Progenitor cell of endocrine pancreas (in vitro differentiated cells): ENCODE results near the gene JPH4. TPM values are rescaled to one million over a fixed set of nuclear protein-coding genes. Genes with fewer than 3 reads are reported as not detected.

Experiments
- DNase-seq: peaks from one replicate; pipeline ENCODE4 v3.0.0; 2021; ENCODE audit warnings: low spot score; ENCODE audit not compliant: unreplicated experiment
- H3K27ac Mint-ChIP-seq: 2 replicates; pipeline ENCODE4 v1.8.0; 2021; ENCODE audit warnings: mild to moderate bottlenecking, moderate library complexity, mixed read lengths
- H3K27me3 Mint-ChIP-seq: 2 replicates; pipeline ENCODE4 v1.8.0; 2021; ENCODE audit warnings: mixed read lengths
- H3K36me3 Mint-ChIP-seq: 2 replicates; pipeline ENCODE4 v1.8.0; 2022; ENCODE audit warnings: mixed read lengths; ENCODE audit not compliant: insufficient read depth
- H3K4me1 Mint-ChIP-seq: 2 replicates; pipeline ENCODE4 v1.8.0; 2021; ENCODE audit warnings: low read depth, mixed read lengths
- H3K4me3 Mint-ChIP-seq: 2 replicates; pipeline ENCODE4 v1.8.0; 2021; ENCODE audit warnings: low read depth, mild to moderate bottlenecking, moderate library complexity, mixed read lengths
- H3K9me3 Mint-ChIP-seq: 2 replicates; pipeline ENCODE4 v1.8.0; 2021; ENCODE audit warnings: low read depth, mixed read lengths
- CTCF ChIP-seq: fragments of 200-600 bp; sonication (generic); IDR thresholded peaks from one replicate; pipeline ENCODE4 v1.5.0; 2021; ENCODE audit warnings: antibody characterized with exemption, mild to moderate bottlenecking; ENCODE audit not compliant: unreplicated experiment
- total RNA-seq: library from RNA; stranded (reverse); gene quantifications from 2 replicates; pipeline ENCODE4 v1.2.1, GENCODE V29; 2021

The JPH4 gene
- total RNA-seq, 1 donor from 2014 or later = not detected

- no peak overlapping the region for H3K27ac Mint-ChIP-seq
- H3K4me3 Mint-ChIP-seq = no peak overlapping the region
- H3K4me1 Mint-ChIP-seq = peaks cover 8% of the 10 kb centered on the region
- no peaks in the 10 kb centered on the region for H3K9me3 Mint-ChIP-seq
- no peak for DNase-seq
- peaks cover 9% of the 10 kb centered on the region for H3K36me3 Mint-ChIP-seq
- no peak for TF ChIP-seq CTCF
- no peaks in the 10 kb centered on the region for H3K27me3 Mint-ChIP-seq
Observed at GRCh38 chr14:23524954-23525353, 53.6 kb downstream of the JPH4 start.

- no peak overlapping the region for H3K4me3 Mint-ChIP-seq
- H3K9me3 Mint-ChIP-seq = no peaks in the 10 kb centered on the region
- no peak for DNase-seq
- no peak for TF ChIP-seq CTCF
- H3K36me3 Mint-ChIP-seq = peaks cover 7% of the 10 kb centered on the region
- H3K27ac Mint-ChIP-seq = no peak overlapping the region
- no peaks in the 10 kb centered on the region for H3K4me1 Mint-ChIP-seq
- H3K27me3 Mint-ChIP-seq = no peaks in the 10 kb centered on the region
Observed at GRCh38 chr14:23523229-23524016, 55.2 kb downstream of the JPH4 start.

GRCh38 chr14:23522643-23523198 is 55.9 kb downstream of the JPH4 start:
- no peaks in the 10 kb centered on the region for H3K27me3 Mint-ChIP-seq
- H3K4me1 Mint-ChIP-seq = no peaks in the 10 kb centered on the region
- H3K36me3 Mint-ChIP-seq = peaks cover 7% of the 10 kb centered on the region
- no peaks in the 10 kb centered on the region for H3K9me3 Mint-ChIP-seq
- H3K27ac Mint-ChIP-seq = peak overlapping the region; percentile 62
- no peak for DNase-seq
- no peak overlapping the region for H3K4me3 Mint-ChIP-seq
- TF ChIP-seq CTCF = no peak

GRCh38 chr14:23521785-23522640 is 56.6 kb downstream of the JPH4 start:
- TF ChIP-seq CTCF = no peak
- Mint-ChIP-seq H3K4me3 (no peak overlapping the region), H3K4me1 (no peaks in the 10 kb centered on the region), H3K27ac (no peak overlapping the region), H3K9me3 (no peaks in the 10 kb centered on the region), H3K36me3 (peaks cover 5% of the 10 kb centered on the region), H3K27me3 (no peaks in the 10 kb centered on the region)
- DNase-seq = no peak

GRCh38 chr14:23520899-23521533 is 57.6 kb downstream of the JPH4 start:
- no peak for TF ChIP-seq CTCF
- H3K9me3 Mint-ChIP-seq = no peaks in the 10 kb centered on the region
- peak overlapping the region; percentile 34 for H3K27ac Mint-ChIP-seq
- H3K4me1 Mint-ChIP-seq = no peaks in the 10 kb centered on the region
- no peaks in the 10 kb centered on the region for H3K27me3 Mint-ChIP-seq
- H3K36me3 Mint-ChIP-seq = peaks cover 4% of the 10 kb centered on the region
- DNase-seq = no peak
- no peak overlapping the region for H3K4me3 Mint-ChIP-seq
